IMR-90 (cell line): ENCODE results near the gene EPHA2. TPM values are rescaled to one million over a fixed set of nuclear protein-coding genes. Genes with fewer than 3 reads are reported as not detected.

Experiments
- ATAC-seq: fragments of 200-7000 bp; cut with Tn5 transposase; 2 replicates; pipeline ENCODE4 v1.9.1; 2020; ENCODE audit warnings: low read depth, mild to moderate bottlenecking, moderate library complexity
- BruUV-seq: library from RNA; stranded (reverse); fragments of 400-500 nt; replicated peaks from 2 replicates; lab custom pipeline; 2021; lab: Mats Ljungman, UMichigan
- CTCF ChIA-PET: fragments of 300-600 bp; formaldehyde crosslinking; extraction: SDS; loops from one replicate; lab custom pipeline; 2021; ENCODE audit warnings: antibody characterized with exemption; lab: Yijun Ruan, JAX
- POLR2A ChIA-PET: fragments of 300-600 bp; sonication (Branson Sonifier 250); formaldehyde crosslinking; loops from one replicate; lab custom pipeline; 2022; ENCODE audit warnings: antibody characterized with exemption; ENCODE audit not compliant: unreplicated experiment; lab: Charles Lee
- DNase-seq: peaks from one replicate; pipeline ENCODE4 v3.0.0; 2013
- H2AFZ ChIP-seq: replicated peaks from 2 replicates; pipeline ENCODE3; 2013; ENCODE audit warnings: low read length, mild to moderate bottlenecking; ENCODE audit not compliant: poor library complexity
- H2AK5ac ChIP-seq: 2 replicates; pipeline ENCODE4 v1.6.1; 2013; ENCODE audit warnings: low read depth, low read length, inconsistent platforms
- H2AK9ac ChIP-seq: replicated peaks from 2 replicates; pipeline ENCODE3; 2013; ENCODE audit warnings: mild to moderate bottlenecking, low read depth, low read length, moderate library complexity; ENCODE audit not compliant: poor library complexity
- H2BK120ac ChIP-seq: 2 replicates; pipeline ENCODE4 v1.6.1; 2013; ENCODE audit warnings: low read depth, low read length, inconsistent platforms
- H2BK15ac ChIP-seq: 3 replicates; pipeline ENCODE4 v1.6.1; 2013; ENCODE audit warnings: low read depth, low read length, inconsistent platforms
- H2BK20ac ChIP-seq: 2 replicates; pipeline ENCODE4 v1.6.1; 2013; ENCODE audit warnings: low read depth, mild to moderate bottlenecking, inconsistent platforms, low read length, moderate library complexity
- H2BK5ac ChIP-seq: 2 replicates; pipeline ENCODE4 v1.6.1; 2013; ENCODE audit warnings: mild to moderate bottlenecking, low read depth, low read length, inconsistent platforms; ENCODE audit not compliant: poor library complexity, severe bottlenecking
- H3K14ac ChIP-seq: replicated peaks from 2 replicates; pipeline ENCODE4 v1.6.1; 2013; ENCODE audit warnings: low read depth, low read length, inconsistent platforms
- H3K18ac ChIP-seq: 2 replicates; pipeline ENCODE4 v1.6.1; 2013; ENCODE audit warnings: low read depth, low read length, control low read depth
- H3K23ac ChIP-seq: 2 replicates; pipeline ENCODE4 v1.6.1; 2013; ENCODE audit warnings: low read depth, low read length, inconsistent platforms
- H3K27ac ChIP-seq: 2 replicates; pipeline ENCODE4 v1.5.1; 2013; ENCODE audit warnings: mild to moderate bottlenecking, control low read depth, low read length; ENCODE audit not compliant: insufficient read depth
- H3K27me3 ChIP-seq: 2 replicates; pipeline ENCODE4 v1.6.1; 2013; ENCODE audit warnings: low read length; ENCODE audit not compliant: control insufficient read depth, insufficient read depth
- H3K36me3 ChIP-seq: 2 replicates; pipeline ENCODE4 v1.6.1; 2013; ENCODE audit warnings: low read length, mixed read lengths; ENCODE audit not compliant: control insufficient read depth, insufficient read depth
- H3K4ac ChIP-seq: 2 replicates; pipeline ENCODE4 v1.6.1; 2013; ENCODE audit warnings: low read depth, low read length, inconsistent platforms
- H3K4me1 ChIP-seq: 2 replicates; pipeline ENCODE4 v1.6.1; 2013; ENCODE audit warnings: low read length, mixed read lengths; ENCODE audit not compliant: control insufficient read depth, insufficient read depth
- H3K4me2 ChIP-seq: 2 replicates; pipeline ENCODE4 v1.6.1; 2013; ENCODE audit warnings: low read depth, mild to moderate bottlenecking, control low read depth, low read length, moderate library complexity
- H3K4me3 ChIP-seq: 2 replicates; pipeline ENCODE4 v1.5.1; 2013; ENCODE audit warnings: low read depth, mild to moderate bottlenecking, control low read depth, low read length, moderate library complexity; ENCODE audit not compliant: insufficient read depth
- H3K56ac ChIP-seq: 2 replicates; pipeline ENCODE4 v1.6.1; 2013; ENCODE audit warnings: low read length, inconsistent platforms; ENCODE audit not compliant: insufficient read depth; ENCODE audit errors: extremely low read depth
- H3K79me1 ChIP-seq, 2 experiments: 2 replicates each; pipeline ENCODE4 v1.6.1; 2013; ENCODE audit warnings: low read length in 2 of 2, inconsistent platforms in 1 of 2, low read depth in 1 of 2
- H3K9ac ChIP-seq: 2 replicates; pipeline ENCODE4 v1.6.1; 2013; ENCODE audit warnings: low read depth, low read length, control low read depth
- H3K9me1 ChIP-seq: 2 replicates; pipeline ENCODE4 v1.6.1; 2013; ENCODE audit warnings: low read length, inconsistent platforms; ENCODE audit not compliant: insufficient read depth
- H3K9me3 ChIP-seq: 2 replicates; pipeline ENCODE4 v1.6.1; 2013; ENCODE audit warnings: low read length; ENCODE audit not compliant: control insufficient read depth, insufficient read depth
- H4K20me1 ChIP-seq: 2 replicates; pipeline ENCODE4 v1.6.1; 2013; ENCODE audit warnings: low read length, inconsistent platforms; ENCODE audit not compliant: insufficient read depth
- H4K5ac ChIP-seq: 2 replicates; pipeline ENCODE4 v1.6.1; 2013; ENCODE audit warnings: mild to moderate bottlenecking, low read depth, low read length, control low read depth
- H4K8ac ChIP-seq, 2 experiments: 2 replicates each; pipeline ENCODE4 v1.6.1; 2013; ENCODE audit warnings: low read depth in 2 of 2, low read length in 2 of 2, control low read depth in 1 of 2, inconsistent platforms in 1 of 2
- H4K91ac ChIP-seq: 2 replicates; pipeline ENCODE4 v1.6.1; 2013; ENCODE audit warnings: low read depth, low read length, inconsistent platforms; ENCODE audit not compliant: insufficient read depth
- BHLHE40 ChIP-seq: fragments of 150-350 bp; IDR thresholded peaks from 2 replicates; pipeline ENCODE4 v1.6.1; 2016; ENCODE audit warnings: mild to moderate bottlenecking, low read depth, low read length
- CEBPB ChIP-seq: IDR thresholded peaks from 2 replicates; pipeline ENCODE4 v1.6.1; 2012; ENCODE audit warnings: low read depth, low read length, improper control_type of control experiment
- CHD1 ChIP-seq: IDR thresholded peaks from 2 replicates; pipeline ENCODE4 v1.6.1; 2012; ENCODE audit warnings: low read depth, low read length, improper control_type of control experiment
- CTCF ChIP-seq: conservative IDR thresholded peaks from 2 replicates; pipeline ENCODE4 v1.5.1; 2012; ENCODE audit warnings: mild to moderate bottlenecking, low read depth, low read length, improper control_type of control experiment
- ELK1 ChIP-seq: fragments of 150-350 bp; IDR thresholded peaks from 2 replicates; pipeline ENCODE4 v1.6.1; 2016; ENCODE audit warnings: low read depth, mild to moderate bottlenecking, low read length, moderate library complexity, borderline replicate concordance
- FOS ChIP-seq: fragments of 150-350 bp; IDR thresholded peaks from 2 replicates; pipeline ENCODE4 v1.6.1; 2016; ENCODE audit warnings: low read depth, low read length
- MAFK ChIP-seq: IDR thresholded peaks from 2 replicates; pipeline ENCODE4 v1.6.1; 2012; ENCODE audit warnings: low read depth, low read length, improper control_type of control experiment
- MAZ ChIP-seq: IDR thresholded peaks from 2 replicates; pipeline ENCODE4 v1.6.1; 2012; ENCODE audit warnings: low read depth, mild to moderate bottlenecking, low read length, improper control_type of control experiment, moderate library complexity, borderline replicate concordance
- MXI1 ChIP-seq: IDR thresholded peaks from 2 replicates; pipeline ENCODE4 v1.6.1; 2012; ENCODE audit warnings: low read depth, mild to moderate bottlenecking, low read length, moderate library complexity, borderline replicate concordance
- POLR2A ChIP-seq: IDR thresholded peaks from 2 replicates; pipeline ENCODE4 v1.6.1; 2012; ENCODE audit warnings: mild to moderate bottlenecking, low read depth, low read length
- RAD21 ChIP-seq: IDR thresholded peaks from 2 replicates; pipeline ENCODE4 v1.6.1; 2012; ENCODE audit warnings: low read length, improper control_type of control experiment
- RCOR1 ChIP-seq: IDR thresholded peaks from 2 replicates; pipeline ENCODE4 v1.6.1; 2012; ENCODE audit warnings: mild to moderate bottlenecking, low read length, improper control_type of control experiment; ENCODE audit not compliant: insufficient replicate concordance
- SMC3 ChIP-seq: fragments of 150-350 bp; IDR thresholded peaks from 2 replicates; pipeline ENCODE4 v1.6.1; 2016; ENCODE audit warnings: low read depth, mild to moderate bottlenecking, antibody characterized with exemption, low read length, moderate library complexity
- USF2 ChIP-seq: fragments of 150-350 bp; IDR thresholded peaks from 2 replicates; pipeline ENCODE4 v1.6.1; 2017; ENCODE audit warnings: mild to moderate bottlenecking, antibody characterized with exemption, low read length, low read depth
- WGBS, 2 experiments: methylation state at CpG; one replicate each; pipeline versions ENCODE4 v1.1.5 to v1.1.7; 2013; ENCODE audit warnings: missing lambda C conversion rate in 2 of 2; ENCODE audit not compliant: insufficient read length in 1 of 2; ENCODE audit errors: extremely low coverage in 2 of 2; 5-methylcytosine and 5-hydroxymethylcytosine counted together
- dilution Hi-C: fragments of 300-500 bp; cut with HindIII; formaldehyde crosslinking; loops from one replicate; pipeline ENCODE4 v1.14.3; 2018; ENCODE audit warnings: low sequenced_read_pairs; ENCODE audit not compliant: unreplicated experiment
- in situ Hi-C: fragments of 300-500 bp; cut with MboI; formaldehyde crosslinking; loops from 3 replicates; pipeline ENCODE4 v1.14.3; 2019; ENCODE audit warnings: low sequenced_read_pairs, inconsistent platforms, mixed read lengths
- intact Hi-C: fragments of 100-400 bp; cut with micrococcal nuclease; formaldehyde crosslinking; loops from 2 replicates; pipeline ENCODE4 v1.10.0; 2022
- polyA plus RNA-seq, 3 experiments: library from polyadenylated mRNA; depleted of rRNA; stranded (reverse); fragments of >200 nt; gene quantifications; 2 replicates each; pipeline ENCODE4 v1.2.3, GENCODE V29; 2012; ENCODE audit warnings: low replicate concordance in 1 of 3
- total RNA-seq: library from RNA; depleted of rRNA; stranded (reverse); fragments of >200 nt; gene quantifications from 2 replicates; pipeline ENCODE4 v1.2.3, GENCODE V29; 2012

Gene EPHA2
- total and polyA plus RNA-seq, 2 of the 4 experiments (the other 2 are of a cell fraction), result 24.0 to 72.6 TPM

- Histone ChIP-seq H4K5ac (no peak overlapping the region), H3K9me3 (no peaks in the 10 kb centered on the region), H2BK20ac (no peak overlapping the region), H3K9ac (no peak overlapping the region), H3K36me3 (peaks cover 85% of the 10 kb centered on the region), H3K4me3 (no peak overlapping the region), H3K14ac (no peak overlapping the region), H3K4me2 (no peak overlapping the region), H2BK15ac (no peak overlapping the region), H3K23ac (no peak overlapping the region), H2AK5ac (no peak overlapping the region), H3K4me1 (no peaks in the 10 kb centered on the region), H3K4ac (no peak overlapping the region), H4K91ac (no peak overlapping the region), H4K8ac (no peak overlapping the region), H2BK5ac (no peak overlapping the region), H3K56ac (no peak overlapping the region), H2AK9ac (peak overlapping the region; percentile 72), H3K79me1 (peaks cover 30 to 79% of the 10 kb centered on the region in 2 experiments), H3K9me1 (0 out of 2 replicates have a peak, but pooled peaks cover 2% of the 10 kb centered on the region), H3K27me3 (no peaks in the 10 kb centered on the region), H3K27ac (no peak overlapping the region), H2BK120ac (no peak overlapping the region), H4K20me1 (peaks cover 33% of the 10 kb centered on the region), H2AFZ (no peak overlapping the region), H3K18ac (no peak overlapping the region)
- no TSS peak for BruUV-seq
- no peak; the same call in 1 of the 2 replicates for ATAC-seq
- ChIA-PET CTCF (no interaction called here), POLR2A (no interaction called here)
- intact Hi-C loops, result no loop called here
- no peak for DNase-seq
- in situ Hi-C loops, result no loop called here
- WGBS, 2 experiments, result 86% methylated on average over 13 of the region's 28 CpGs; no CpG with 5 or more reads in 1 of the 2 experiments
- dilution Hi-C loops, result no loop called here
- TF ChIP-seq ELK1 (no peak), CHD1 (no peak), POLR2A (no peak), SMC3 (no peak), USF2 (no peak), CTCF (no peak), RAD21 (no peak), CEBPB (no peak), MAFK (no peak), RCOR1 (no peak), MAZ (no peak), BHLHE40 (no peak), FOS (no peak), MXI1 (no peak)
These were observed 22.6 kb downstream of the EPHA2 start for GRCh38 chr1:16133007-16133961.
